Upper lobe of right lung (tissue), 1 donor: ENCODE measurements around the gene GGCT. TPM values are rescaled to one million over a fixed set of nuclear protein-coding genes. Genes with fewer than 3 reads are reported as not detected.

Experiments
- ATAC-seq: fragments of 200-7000 bp; cut with Tn5 transposase; one replicate; pipeline ENCODE4 v1.9.1; 2020; ENCODE audit warnings: mild to moderate bottlenecking, moderate library complexity
- DNase-seq: peaks from one replicate; pipeline ENCODE4 v3.0.0-alpha.2; 2020
- H3K27ac ChIP-seq: fragments of 200-600 bp; one replicate; pipeline ENCODE4 v1.8.0; 2022
- H3K27me3 ChIP-seq: fragments of 200-600 bp; one replicate; pipeline ENCODE4 v1.8.0; 2022; ENCODE audit warnings: mild to moderate bottlenecking
- H3K36me3 ChIP-seq: fragments of 200-600 bp; one replicate; pipeline ENCODE4 v1.8.0; 2022
- H3K4me1 ChIP-seq: fragments of 200-600 bp; one replicate; pipeline ENCODE4 v1.8.0; 2022
- H3K4me3 ChIP-seq: fragments of 200-600 bp; one replicate; pipeline ENCODE4 v1.8.0; 2022; ENCODE audit warnings: mild to moderate bottlenecking
- H3K9me3 ChIP-seq: fragments of 200-600 bp; one replicate; pipeline ENCODE4 v1.8.0; 2022
- CTCF ChIP-seq: fragments of 200-600 bp; IDR thresholded peaks from one replicate; pipeline ENCODE4 v1.8.0; 2022; ENCODE audit warnings: antibody characterized with exemption
- intact Hi-C: fragments of 100-400 bp; cut with DNase I; formaldehyde crosslinking; loops from one replicate; pipeline ENCODE4 v1.11.0; 2022
- total RNA-seq: library from RNA; stranded (reverse); fragmentation: NEBNext Ultra II Directional; extraction: Animal tissue kit (Norgen Biotek cat#: 25700); gene quantifications from one replicate; pipeline ENCODE4 v1.2.1, GENCODE V29; 2021
- donor health status: DM: no; HTN: yes; CAD: no; lungs with severe emphysema.

The GGCT gene
- total RNA-seq, 1 donor from 2014 or later = 25.6 TPM

- no peak overlapping the region for H3K4me3 ChIP-seq
Observed at GRCh38 chr7:30524545-30524944, 19.9 kb upstream of the GGCT start.

GRCh38 chr7:30523466-30523865 is 18.8 kb upstream of the GGCT start:
- TF ChIP-seq CTCF = no peak
- H3K27ac ChIP-seq = no peak overlapping the region
- no peaks in the 10 kb centered on the region for H3K9me3 ChIP-seq
- peaks cover 10% of the 10 kb centered on the region for H3K4me1 ChIP-seq
- no peaks in the 10 kb centered on the region for H3K27me3 ChIP-seq
- intact Hi-C loops = no loop called here
- no peak for DNase-seq
- no peak overlapping the region for H3K4me3 ChIP-seq
- no peaks in the 10 kb centered on the region for H3K36me3 ChIP-seq
- ATAC-seq = no peak

More at GRCh38 chr7:30524545-30524944, 19.9 kb upstream of the GGCT start:
- no peak for TF ChIP-seq CTCF
- Histone ChIP-seq H3K27ac (no peak overlapping the region), H3K36me3 (no peaks in the 10 kb centered on the region), H3K27me3 (no peaks in the 10 kb centered on the region), H3K9me3 (no peaks in the 10 kb centered on the region), H3K4me1 (peaks cover 10% of the 10 kb centered on the region)
- intact Hi-C loops = no loop called here
- ATAC-seq = no peak
- no peak for DNase-seq

GRCh38 chr7:30522159-30522558 is 17.5 kb upstream of the GGCT start:
- Histone ChIP-seq H3K27me3 (no peaks in the 10 kb centered on the region), H3K27ac (no peak overlapping the region), H3K4me3 (no peak overlapping the region), H3K36me3 (no peaks in the 10 kb centered on the region), H3K4me1 (peaks cover 10% of the 10 kb centered on the region), H3K9me3 (no peaks in the 10 kb centered on the region)
- ATAC-seq (no peak), DNase-seq (no peak)
- no peak for TF ChIP-seq CTCF
- intact Hi-C loops = no loop called here

GRCh38 chr7:30521532-30521931 is 16.9 kb upstream of the GGCT start:
- Histone ChIP-seq H3K9me3 (no peaks in the 10 kb centered on the region), H3K27me3 (no peaks in the 10 kb centered on the region), H3K4me3 (no peak overlapping the region), H3K36me3 (no peaks in the 10 kb centered on the region), H3K4me1 (peaks cover 10% of the 10 kb centered on the region), H3K27ac (no peak overlapping the region)
- ATAC-seq (peak; percentile 78), DNase-seq (no peak)
- intact Hi-C loops = no loop called here
- no peak for TF ChIP-seq CTCF

- H3K27me3 ChIP-seq = no peaks in the 10 kb centered on the region
- no peak overlapping the region for H3K27ac ChIP-seq
- no peak for DNase-seq
- intact Hi-C loops = no loop called here
- H3K36me3 ChIP-seq = no peaks in the 10 kb centered on the region
- no peak for ATAC-seq
- no peak overlapping the region for H3K4me3 ChIP-seq
- H3K4me1 ChIP-seq = peaks cover 10% of the 10 kb centered on the region
- no peaks in the 10 kb centered on the region for H3K9me3 ChIP-seq
- no peak for TF ChIP-seq CTCF
Observed at GRCh38 chr7:30519122-30519521, 14.5 kb upstream of the GGCT start.

- Histone ChIP-seq H3K36me3 (no peaks in the 10 kb centered on the region), H3K9me3 (no peaks in the 10 kb centered on the region), H3K4me1 (peaks cover 1% of the 10 kb centered on the region), H3K4me3 (no peak overlapping the region), H3K27me3 (no peaks in the 10 kb centered on the region), H3K27ac (no peak overlapping the region)
- DNase-seq (no peak), ATAC-seq (no peak)
- intact Hi-C loops = no loop called here
- no peak for TF ChIP-seq CTCF
Observed at GRCh38 chr7:30515761-30516160, 11.1 kb upstream of the GGCT start.
